RPMI8226 (cell line): ENCODE results near the gene PSTPIP1.
A peak's percentile ranks its signal among the peaks of the same experiment; 100 is the strongest.

Source experiments
- DNase-seq: peaks from one replicate; pipeline ENCODE4 v3.0.0-alpha.2; 2015

PSTPIP1 gene

GRCh38 chr15:77046704-77047412, 51.9 kb downstream of the PSTPIP1 start:
- no peak for DNase-seq

GRCh38 chr15:77048135-77048876, 53.4 kb downstream of the PSTPIP1 start:
- DNase-seq, result no peak

GRCh38 chr15:77052556-77052955, 57.6 kb downstream of the PSTPIP1 start:
- DNase-seq, result no peak

- no peak for DNase-seq
These were observed 58.8 kb downstream of the PSTPIP1 start for GRCh38 chr15:77053709-77054108.

GRCh38 chr15:77057072-77057471, 62.1 kb downstream of the PSTPIP1 start:
- no peak for DNase-seq

GRCh38 chr15:77057685-77058084, 62.8 kb downstream of the PSTPIP1 start:
- no peak for DNase-seq

- DNase-seq, result no peak
These were observed 63.5 kb downstream of the PSTPIP1 start for GRCh38 chr15:77058468-77058867.

- DNase-seq, result peak; percentile 93
These were observed 64.9 kb downstream of the PSTPIP1 start for GRCh38 chr15:77059786-77060361.

- DNase-seq, result peak; percentile 80
These were observed 65.6 kb downstream of the PSTPIP1 start for GRCh38 chr15:77060546-77060945.

GRCh38 chr15:77063249-77063648, 68.3 kb downstream of the PSTPIP1 start:
- no peak for DNase-seq

GRCh38 chr15:77064063-77064462, 69.1 kb downstream of the PSTPIP1 start:
- DNase-seq, result no peak

- no peak for DNase-seq
These were observed 69.8 kb downstream of the PSTPIP1 start for GRCh38 chr15:77064539-77065308.

GRCh38 chr15:77066971-77067690, 72.2 kb downstream of the PSTPIP1 start:
- DNase-seq, result no peak

- no peak for DNase-seq
These were observed 72.9 kb downstream of the PSTPIP1 start for GRCh38 chr15:77067691-77068367.

GRCh38 chr15:77068633-77069032, 73.7 kb downstream of the PSTPIP1 start:
- no peak for DNase-seq

- DNase-seq, result peak; percentile 17
These were observed 74.7 kb downstream of the PSTPIP1 start for GRCh38 chr15:77069521-77070121.

GRCh38 chr15:77070180-77070494, 75.2 kb downstream of the PSTPIP1 start:
- no peak for DNase-seq

- DNase-seq, result peak; percentile 98
These were observed 75.8 kb downstream of the PSTPIP1 start, which contains the start of gene TSPAN3 for GRCh38 chr15:77070495-77071304. TSS of gene TSPAN3 (minus strand) at chr15:77071109. CDS start at chr15:77070954, 155 bp downstream.

- no peak for DNase-seq
These were observed 76.6 kb downstream of the PSTPIP1 start for GRCh38 chr15:77071305-77072223.

- no peak for DNase-seq
These were observed 79.4 kb downstream of the PSTPIP1 start for GRCh38 chr15:77074350-77074749.
